Measurements from ENCODE around the gene CSK. TPM values are rescaled to one million over a fixed set of nuclear protein-coding genes. Genes with fewer than 3 reads are reported as not detected.
A peak's percentile ranks its signal among the peaks of the same experiment; 100 is the strongest.

CSK gene
- total RNA-seq, 4 donors from 2014 or later: 14.9 to 56.4 (median 24.5) TPM

- no peak for DNase-seq (ENCODE audit: low spot score in 2 of 2)
Observed at GRCh38 chr15:74782259-74783071, 585 bp downstream of the CSK start.

DNA sequence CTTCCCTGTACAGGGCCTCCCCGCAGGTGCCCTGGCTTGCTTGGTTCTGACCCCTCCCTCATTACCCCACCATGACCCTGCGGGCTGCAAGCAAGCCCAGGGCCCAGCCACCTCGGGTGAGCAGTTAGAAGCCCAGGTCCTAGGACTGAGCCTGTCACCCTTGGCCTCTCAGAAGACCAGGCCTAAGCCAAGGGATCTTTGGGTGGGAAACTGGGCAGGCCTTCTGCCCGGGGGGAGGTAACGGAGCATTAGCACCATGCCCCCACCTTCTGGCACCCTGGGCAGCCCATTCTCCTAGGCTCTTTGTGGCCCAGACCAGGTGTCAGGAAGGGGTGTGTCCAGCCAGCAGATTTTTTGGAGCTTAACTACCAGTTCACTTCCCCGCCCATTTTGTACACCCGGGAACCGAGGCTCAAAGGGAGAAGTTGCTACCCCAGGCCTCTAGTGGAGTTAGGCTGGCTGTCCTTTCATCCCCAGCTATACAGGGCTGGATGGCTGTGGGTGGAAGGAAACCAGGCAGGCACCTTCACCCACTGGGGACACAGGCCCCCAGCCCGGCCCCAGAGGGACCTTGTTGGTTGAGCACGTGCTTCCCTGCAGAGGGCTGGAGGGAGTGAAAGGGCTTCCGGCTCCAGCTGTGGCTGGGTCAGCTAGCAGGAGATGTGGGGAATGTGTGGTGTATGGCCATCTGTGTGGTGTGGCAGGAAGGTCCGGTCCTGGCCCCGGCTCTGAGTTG lies 1.4 kb downstream of the CSK start:
- peaks cover 0 to 81% (median 72%) of the 10 kb centered on the region in 4 donors for H3K4me1 ChIP-seq
- peak overlapping the region; percentile 60 to 91 (median 88) for H3K27ac ChIP-seq

More at GRCh38 chr15:74782259-74783071, 585 bp downstream of the CSK start:
- no peaks in the 10 kb centered on the region for H3K9me3 ChIP-seq
- H3K27me3 ChIP-seq: no peaks in the 10 kb centered on the region
- 0 to 1% methylated on average over 42 to 45 of the region's 72 CpGs for WGBS, 2 donors
- TF ChIP-seq POLR2A (IDR thresholded peaks at IDR 0.05) (no peak), CTCF (IDR thresholded peaks at IDR 0.05) (no peak), EP300 (IDR thresholded peaks at IDR 0.05) (no peak)
- H3K4me3 ChIP-seq: peak overlapping the region; percentile 76 to 93 (median 86)
- no peaks in the 10 kb centered on the region for H3K36me3 ChIP-seq
- H3K4me1 ChIP-seq: peaks cover 0 to 83% (median 71%) of the 10 kb centered on the region in 4 donors
- H3K27ac ChIP-seq: peak overlapping the region; percentile 60 to 91 (median 88)

GRCh38 chr15:74783808-74784175 lies 1.9 kb downstream of the CSK start:
- H3K9me3 ChIP-seq: no peaks in the 10 kb centered on the region
- H3K4me3 ChIP-seq: peak overlapping the region; percentile 76 to 93 (median 86)
- H3K27ac ChIP-seq: peak overlapping the region in 3 of 4 donors; percentile 88 to 91 (median 88)
- no peaks in the 10 kb centered on the region for H3K36me3 ChIP-seq
- TF ChIP-seq POLR2A (IDR thresholded peaks at IDR 0.05) (no peak), CTCF (IDR thresholded peaks at IDR 0.05) (no peak), EP300 (IDR thresholded peaks at IDR 0.05) (no peak)
- no peak for DNase-seq (ENCODE audit: low spot score in 2 of 2)
- no peaks in the 10 kb centered on the region for H3K27me3 ChIP-seq
- 27 to 54% methylated on average over 2 of the region's 3 CpGs for WGBS, 2 donors
- H3K4me1 ChIP-seq: peaks cover 0 to 83% (median 77%) of the 10 kb centered on the region in 4 donors

More for the DNA sequence above, 1.4 kb downstream of the CSK start:
- no peaks in the 10 kb centered on the region for H3K36me3 ChIP-seq
- H3K4me3 ChIP-seq: peak overlapping the region; percentile 76 to 93 (median 86)
- no peaks in the 10 kb centered on the region for H3K27me3 ChIP-seq
- 5% methylated on average over 12 to 13 of the region's 13 CpGs for WGBS, 2 donors
- TF ChIP-seq POLR2A (IDR thresholded peaks at IDR 0.05) (no peak), EP300 (IDR thresholded peaks at IDR 0.05) (no peak), CTCF (IDR thresholded peaks at IDR 0.05) (peak in 1 of 5 experiments; percentile 9)
- no peaks in the 10 kb centered on the region for H3K9me3 ChIP-seq
- DNase-seq (ENCODE audit: low spot score in 2 of 2): no peak

DNA sequence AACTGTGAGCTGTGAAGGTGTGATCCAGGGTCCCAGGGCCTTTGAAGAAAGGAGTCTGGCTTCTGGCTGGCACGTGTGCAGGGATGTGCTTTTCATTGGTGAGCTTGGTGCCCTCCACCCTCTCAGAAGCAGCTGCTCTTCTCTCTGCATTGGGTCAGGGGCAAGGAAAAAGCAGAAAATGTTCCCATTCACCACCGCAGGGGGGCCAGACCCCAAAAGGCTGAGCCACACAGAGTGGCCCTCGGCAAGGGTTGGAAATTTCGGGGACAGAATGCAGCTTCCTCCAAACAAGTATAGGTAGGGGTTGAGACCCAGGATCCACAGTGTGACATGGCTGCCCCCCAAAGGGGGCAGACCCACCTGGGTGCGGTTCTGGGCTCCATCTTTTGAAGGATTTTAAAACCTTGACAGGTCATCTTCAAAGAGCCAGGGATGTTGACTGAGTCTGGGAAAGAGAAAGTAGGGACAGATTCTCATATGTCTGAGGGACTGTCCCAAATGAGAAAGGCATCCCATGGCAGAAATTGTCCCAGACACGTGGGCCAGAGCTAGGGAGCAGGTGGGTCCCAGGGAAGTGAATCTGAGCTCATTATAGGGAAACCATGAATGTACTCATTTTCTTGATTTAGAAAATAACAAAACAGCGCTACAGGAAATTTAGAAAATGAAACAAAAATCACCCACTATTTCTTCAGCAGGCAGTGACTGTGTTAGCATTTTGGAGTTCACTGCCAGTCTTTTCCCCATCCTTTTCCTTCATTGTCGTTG lies 2.7 kb downstream of the CSK start:
- Histone ChIP-seq H3K36me3 (no peaks in the 10 kb centered on the region), H3K4me3 (peak overlapping the region in 1 of 4 donors; percentile 93), H3K27ac (peak overlapping the region in 3 of 4 donors; percentile 88 to 91 (median 88)), H3K27me3 (no peaks in the 10 kb centered on the region), H3K4me1 (peaks cover 0 to 91% (median 80%) of the 10 kb centered on the region in 4 donors), H3K9me3 (no peaks in the 10 kb centered on the region)
- no peak for DNase-seq (ENCODE audit: low spot score in 2 of 2)
- WGBS, 2 donors: 57 to 73% methylated on average over 7 to 8 of the region's 8 CpGs
- no peak for TF ChIP-seq EP300 (IDR thresholded peaks at IDR 0.05)
- TF ChIP-seq CTCF (IDR thresholded peaks at IDR 0.05): no peak
- no peak for TF ChIP-seq POLR2A (IDR thresholded peaks at IDR 0.05)
